CD14-positive monocyte (primary cell): ENCODE measurements around the gene TDRD7. TPM values are rescaled to one million over a fixed set of nuclear protein-coding genes. Genes with fewer than 3 reads are reported as not detected.
A peak's percentile ranks its signal among the peaks of the same experiment; 100 is the strongest.

Source experiments
- DNase-seq, 3 donors: peaks; one replicate each; pipeline ENCODE4 v3.0.0-alpha.2; 2011 to 2022
- H2AFZ ChIP-seq: 2 replicates; pipeline ENCODE4 v1.6.0; 2012; ENCODE audit warnings: mild to moderate bottlenecking, low read depth, low read length, inconsistent platforms; ENCODE audit not compliant: insufficient read depth, poor library complexity, severe bottlenecking
- H3K27ac ChIP-seq, 2 donors: 1 replicate in 1 of 2; 2 replicates in 1 of 2; pipeline ENCODE4 v1.5.1; 2012 to 2013; ENCODE audit warnings: low read length in 2 of 2, control low read depth in 1 of 2, inconsistent platforms in 1 of 2, low read depth in 1 of 2, mild to moderate bottlenecking in 1 of 2
- H3K27me3 ChIP-seq, 2 donors: one replicate each; pipeline versions ENCODE4 v1.6.0 to v1.6.1; 2011 to 2013; ENCODE audit warnings: low read length in 2 of 2; ENCODE audit not compliant: control insufficient read depth in 2 of 2, insufficient read depth in 2 of 2
- H3K36me3 ChIP-seq, 2 donors: replicated peaks in 1 of 2; 1 replicate in 1 of 2; 2 replicates in 1 of 2; pipeline versions ENCODE4 v1.5.1 to v1.6.1; 2012 to 2013; ENCODE audit warnings: low read length in 2 of 2, control low read depth in 1 of 2, inconsistent platforms in 1 of 2, mild to moderate bottlenecking in 1 of 2; ENCODE audit not compliant: insufficient read depth in 2 of 2, control insufficient read depth in 1 of 2
- H3K4me1 ChIP-seq, 2 donors: 1 replicate in 1 of 2; 2 replicates in 1 of 2; pipeline versions ENCODE4 v1.5.1 to v1.6.1; 2012 to 2013; ENCODE audit warnings: low read length in 2 of 2, control low read depth in 1 of 2, inconsistent platforms in 1 of 2, mild to moderate bottlenecking in 1 of 2, moderate library complexity in 1 of 2; ENCODE audit not compliant: insufficient read depth in 2 of 2, control insufficient read depth in 1 of 2
- H3K4me2 ChIP-seq: replicated peaks from 2 replicates; pipeline ENCODE3; 2012; ENCODE audit warnings: low read length, moderate library complexity, mild to moderate bottlenecking; ENCODE audit not compliant: poor library complexity, severe bottlenecking; ENCODE audit errors: extremely low read depth
- H3K4me3 ChIP-seq, 3 experiments: fragments of 200-600 bp in 1 of 3; sonication (generic) in 1 of 3; replicated peaks in 1 of 3; 1 replicate in 2 of 3; 2 replicates in 1 of 3; pipeline ENCODE4 v1.5.1; 2011 to 2013; ENCODE audit warnings: low read length in 3 of 3, mild to moderate bottlenecking in 3 of 3, control low read depth in 2 of 3, low read depth in 2 of 3, inconsistent platforms in 1 of 3, moderate library complexity in 1 of 3
- H3K79me2 ChIP-seq: 2 replicates; pipeline ENCODE4 v1.6.0; 2012; ENCODE audit warnings: mild to moderate bottlenecking, control low read depth, inconsistent platforms, low read length, moderate library complexity; ENCODE audit not compliant: insufficient read depth
- H3K9ac ChIP-seq: 2 replicates; pipeline ENCODE4 v1.6.0; 2017; ENCODE audit warnings: low read length, mild to moderate bottlenecking; ENCODE audit not compliant: insufficient read depth, poor library complexity, severe bottlenecking
- H3K9me3 ChIP-seq, 2 donors: replicated peaks in 1 of 2; 1 replicate in 1 of 2; 2 replicates in 1 of 2; pipeline versions ENCODE4 v1.5.1 to v1.6.1; 2012 to 2013; ENCODE audit warnings: low read length in 2 of 2, control low read depth in 1 of 2; ENCODE audit not compliant: control insufficient read depth in 1 of 2, insufficient read depth in 1 of 2
- H4K20me1 ChIP-seq: 2 replicates; pipeline ENCODE4 v1.6.0; 2012; ENCODE audit warnings: mild to moderate bottlenecking, low read length, control low read depth, moderate library complexity; ENCODE audit not compliant: insufficient read depth
- H3K27ac Mint-ChIP-seq, 7 donors: one replicate each; pipeline ENCODE4 v1.8.0; 2020; ENCODE audit warnings: mild to moderate bottlenecking in 7 of 7, mixed read lengths in 7 of 7, moderate library complexity in 6 of 7, inconsistent platforms in 2 of 7
- H3K27me3 Mint-ChIP-seq, 3 donors: one replicate each; pipeline ENCODE4 v1.8.0; 2021 to 2022; ENCODE audit warnings: low read depth in 3 of 3, mild to moderate bottlenecking in 3 of 3, mixed read lengths in 3 of 3, moderate library complexity in 3 of 3, inconsistent platforms in 1 of 3
- H3K36me3 Mint-ChIP-seq, 2 donors: one replicate each; pipeline ENCODE4 v1.8.0; 2020; ENCODE audit warnings: mixed read lengths in 2 of 2, inconsistent platforms in 1 of 2, mild to moderate bottlenecking in 1 of 2
- H3K4me1 Mint-ChIP-seq: one replicate; pipeline ENCODE4 v1.8.0; 2020; ENCODE audit warnings: mild to moderate bottlenecking, mixed read lengths
- H3K4me3 Mint-ChIP-seq, 2 donors: one replicate each; pipeline ENCODE4 v1.8.0; 2020; ENCODE audit warnings: mild to moderate bottlenecking in 2 of 2, mixed read lengths in 2 of 2, moderate library complexity in 1 of 2
- H3K9me3 Mint-ChIP-seq, 7 donors: one replicate each; pipeline ENCODE4 v1.8.0; 2020 to 2022; ENCODE audit warnings: mixed read lengths in 7 of 7, mild to moderate bottlenecking in 6 of 7, moderate library complexity in 6 of 7, inconsistent platforms in 2 of 7
- WGBS: methylation state at CpG from one replicate; pipeline ENCODE4 v1.1.5; 2013; ENCODE audit warnings: missing lambda C conversion rate; ENCODE audit not compliant: insufficient coverage; 5-methylcytosine and 5-hydroxymethylcytosine counted together
- intact Hi-C, 2 donors: fragments of 100-400 bp; cut with micrococcal nuclease; formaldehyde crosslinking; loops; one replicate each; pipeline versions ENCODE4 v1.15.0 to v1.15.1; 2023
- polyA plus RNA-seq, 3 donors: library from polyadenylated mRNA; depleted of rRNA in 1 of 3; unstranded in 2 of 3; stranded (reverse) in 1 of 3; fragments of 300-500 nt in 2 of 3; fragments of >200 nt in 1 of 3; fragmentation: Illumina TruSeq in 2 of 3; gene quantifications; 1 replicate in 2 of 3; 2 replicates in 1 of 3; pipeline ENCODE4 v1.2.3, GENCODE V29; 2012 to 2021
- TF ChIP-seq, protein P1 (sequence below): fragments of 200-600 bp; IDR thresholded peaks from one replicate; pipeline ENCODE4 v1.8.0; 2022; ENCODE audit warnings: antibody characterized with exemption, mild to moderate bottlenecking

Gene TDRD7
- polyA plus RNA-seq, 3 donors = 8.1 to 12.0 (median 11.1) TPM

DNA sequence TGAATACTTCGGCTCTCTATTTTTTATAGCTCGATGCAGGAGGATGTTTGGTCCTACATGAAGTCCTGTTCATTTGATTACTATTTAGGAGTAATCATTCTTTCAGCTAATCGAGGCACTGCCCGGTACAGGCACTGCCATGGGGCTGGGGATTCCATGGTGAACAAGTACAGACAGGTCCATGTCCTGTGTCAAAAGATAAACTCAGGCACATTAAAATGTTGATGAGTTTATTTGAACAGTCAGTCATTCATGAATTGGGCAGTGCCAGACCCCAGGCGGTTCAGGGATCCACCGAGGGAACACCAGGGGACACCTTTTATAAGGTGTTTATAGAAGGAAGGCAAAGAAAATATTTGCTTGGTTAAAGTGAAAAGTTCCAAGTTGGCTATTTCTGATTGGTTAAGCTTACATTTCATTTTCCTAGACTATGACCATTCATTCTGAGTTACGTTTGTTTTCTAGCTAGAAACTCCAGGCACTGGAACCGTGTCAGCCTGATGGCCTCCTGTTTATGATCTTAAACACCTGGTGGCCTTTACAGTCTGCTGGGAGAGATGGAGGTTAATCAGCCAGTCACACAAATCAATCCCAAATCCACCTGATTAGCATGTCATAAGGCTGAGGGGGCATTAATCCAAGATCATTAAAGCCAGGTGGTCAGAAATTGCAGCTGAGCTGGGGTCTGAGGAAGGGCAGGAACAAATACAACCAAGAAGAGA, 47.0 kb upstream of the TDRD7 start:
- Histone ChIP-seq H3K9me3 (peaks cover 0 to 6% of the 10 kb centered on the region in 2 donors), H3K36me3 (no peaks in the 10 kb centered on the region), H3K4me1 (peaks cover 25% of the 10 kb centered on the region in 2 donors), H3K4me3 (no peak overlapping the region), H3K9ac (no peak overlapping the region), H3K27ac (no peak overlapping the region), H4K20me1 (no peaks in the 10 kb centered on the region), H3K4me2 (no peak overlapping the region), H3K27me3 (no peaks in the 10 kb centered on the region), H2AFZ (peak overlapping the region; percentile 59), H3K79me2 (no peaks in the 10 kb centered on the region)
- H3K9me3 Mint-ChIP-seq = peaks cover 3 to 14% (median 8%) of the 10 kb centered on the region in 7 donors
- no peak overlapping the region for H3K27ac Mint-ChIP-seq
- DNase-seq = no peak
- 94% methylated on average over 6 of the region's 8 CpGs for WGBS
- TF ChIP-seq, protein P1, sequence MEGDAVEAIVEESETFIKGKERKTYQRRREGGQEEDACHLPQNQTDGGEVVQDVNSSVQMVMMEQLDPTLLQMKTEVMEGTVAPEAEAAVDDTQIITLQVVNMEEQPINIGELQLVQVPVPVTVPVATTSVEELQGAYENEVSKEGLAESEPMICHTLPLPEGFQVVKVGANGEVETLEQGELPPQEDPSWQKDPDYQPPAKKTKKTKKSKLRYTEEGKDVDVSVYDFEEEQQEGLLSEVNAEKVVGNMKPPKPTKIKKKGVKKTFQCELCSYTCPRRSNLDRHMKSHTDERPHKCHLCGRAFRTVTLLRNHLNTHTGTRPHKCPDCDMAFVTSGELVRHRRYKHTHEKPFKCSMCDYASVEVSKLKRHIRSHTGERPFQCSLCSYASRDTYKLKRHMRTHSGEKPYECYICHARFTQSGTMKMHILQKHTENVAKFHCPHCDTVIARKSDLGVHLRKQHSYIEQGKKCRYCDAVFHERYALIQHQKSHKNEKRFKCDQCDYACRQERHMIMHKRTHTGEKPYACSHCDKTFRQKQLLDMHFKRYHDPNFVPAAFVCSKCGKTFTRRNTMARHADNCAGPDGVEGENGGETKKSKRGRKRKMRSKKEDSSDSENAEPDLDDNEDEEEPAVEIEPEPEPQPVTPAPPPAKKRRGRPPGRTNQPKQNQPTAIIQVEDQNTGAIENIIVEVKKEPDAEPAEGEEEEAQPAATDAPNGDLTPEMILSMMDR = no peak
- intact Hi-C loops = no loop called here
- peaks cover 28% of the 10 kb centered on the region for H3K4me1 Mint-ChIP-seq
- peaks cover 0 to 10% of the 10 kb centered on the region in 2 donors for H3K36me3 Mint-ChIP-seq
- H3K4me3 Mint-ChIP-seq = no peak overlapping the region
- H3K27me3 Mint-ChIP-seq = peaks cover 2% of the 10 kb centered on the region in 3 donors

DNA sequence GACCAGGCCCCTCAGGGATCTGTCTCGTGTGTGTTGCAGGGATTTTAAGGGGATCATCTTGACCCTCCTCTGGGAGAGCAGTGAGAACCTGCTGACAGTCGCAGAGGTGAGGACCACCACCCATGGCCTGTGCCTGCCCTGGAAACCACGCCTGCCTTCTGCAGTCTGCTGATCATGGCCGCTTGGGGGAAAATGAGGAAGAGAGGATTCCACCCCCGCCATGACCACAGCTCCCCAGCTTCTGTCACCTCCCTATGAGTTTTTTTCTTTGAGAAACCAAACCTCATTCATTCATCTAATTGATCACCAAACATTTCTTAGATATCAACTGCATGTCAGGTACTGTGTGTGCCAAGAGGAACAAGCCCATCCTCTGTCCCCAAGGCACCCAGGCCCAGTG, 46.3 kb upstream of the TDRD7 start:
- no peak overlapping the region for H3K9ac ChIP-seq
- peaks cover 0 to 10% of the 10 kb centered on the region in 2 donors for H3K9me3 ChIP-seq
- DNase-seq = no peak
- Mint-ChIP-seq H3K27me3 (peaks cover 0 to 2% (median 0%) of the 10 kb centered on the region in 3 donors), H3K4me3 (no peak overlapping the region), H3K36me3 (peaks cover 0 to 13% of the 10 kb centered on the region in 2 donors), H3K9me3 (peaks cover 8 to 19% (median 12%) of the 10 kb centered on the region in 7 donors), H3K4me1 (peaks cover 28% of the 10 kb centered on the region), H3K27ac (peak overlapping the region in 1 of 7 donors; percentile 73)
- no peaks in the 10 kb centered on the region for H3K27me3 ChIP-seq
- no peaks in the 10 kb centered on the region for H4K20me1 ChIP-seq
- peaks cover 25% of the 10 kb centered on the region in 2 donors for H3K4me1 ChIP-seq
- no peaks in the 10 kb centered on the region for H3K36me3 ChIP-seq
- 0% methylated on average over 1 of the region's 5 CpGs for WGBS
- H3K79me2 ChIP-seq = no peaks in the 10 kb centered on the region
- TF ChIP-seq, protein P1 = no peak
- intact Hi-C loops = no loop called here
- H3K4me2 ChIP-seq = no peak overlapping the region
- no peak overlapping the region for H3K27ac ChIP-seq
- peak overlapping the region; percentile 59 for H2AFZ ChIP-seq
- no peak overlapping the region for H3K4me3 ChIP-seq
